Uterus (tissue), 2 donors: ENCODE measurements around the gene PRR5L.

Experiments
- POLR2A ChIP-seq, 2 donors: fragments of 450-650 bp; IDR thresholded peaks; one replicate each; pipeline ENCODE4 v1.6.1; 2016; ENCODE audit warnings: antibody characterized with exemption in 2 of 2, mild to moderate bottlenecking in 1 of 2, moderate library complexity in 1 of 2
- TF ChIP-seq, protein P1 (sequence below), 4 experiments: fragments of 200-600 bp in 2 of 4; fragments of 450-650 bp in 2 of 4; sonication (generic) in 2 of 4; IDR thresholded peaks; one replicate each; pipeline ENCODE4 v1.5.1; 2016 to 2019; ENCODE audit warnings: antibody characterized with exemption in 4 of 4, mild to moderate bottlenecking in 2 of 4, moderate library complexity in 1 of 4

GRCh38 chr11:36409152-36409816, 113.2 kb downstream of the PRR5L start:
- TF ChIP-seq POLR2A (IDR thresholded peaks at IDR 0.05) = no peak
- TF ChIP-seq, protein P1, sequence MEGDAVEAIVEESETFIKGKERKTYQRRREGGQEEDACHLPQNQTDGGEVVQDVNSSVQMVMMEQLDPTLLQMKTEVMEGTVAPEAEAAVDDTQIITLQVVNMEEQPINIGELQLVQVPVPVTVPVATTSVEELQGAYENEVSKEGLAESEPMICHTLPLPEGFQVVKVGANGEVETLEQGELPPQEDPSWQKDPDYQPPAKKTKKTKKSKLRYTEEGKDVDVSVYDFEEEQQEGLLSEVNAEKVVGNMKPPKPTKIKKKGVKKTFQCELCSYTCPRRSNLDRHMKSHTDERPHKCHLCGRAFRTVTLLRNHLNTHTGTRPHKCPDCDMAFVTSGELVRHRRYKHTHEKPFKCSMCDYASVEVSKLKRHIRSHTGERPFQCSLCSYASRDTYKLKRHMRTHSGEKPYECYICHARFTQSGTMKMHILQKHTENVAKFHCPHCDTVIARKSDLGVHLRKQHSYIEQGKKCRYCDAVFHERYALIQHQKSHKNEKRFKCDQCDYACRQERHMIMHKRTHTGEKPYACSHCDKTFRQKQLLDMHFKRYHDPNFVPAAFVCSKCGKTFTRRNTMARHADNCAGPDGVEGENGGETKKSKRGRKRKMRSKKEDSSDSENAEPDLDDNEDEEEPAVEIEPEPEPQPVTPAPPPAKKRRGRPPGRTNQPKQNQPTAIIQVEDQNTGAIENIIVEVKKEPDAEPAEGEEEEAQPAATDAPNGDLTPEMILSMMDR (IDR thresholded peaks at IDR 0.05) = no peak
